KMS-11 (cell line): ENCODE results near the gene SLC24A3.

Experiments
- H2AFZ ChIP-seq: fragments of 200-600 bp; sonication (generic); 2 replicates; pipeline ENCODE4 v1.6.1; 2016; ENCODE audit warnings: antibody characterized with exemption, mixed run types, low read depth
- H3K27ac ChIP-seq: fragments of 200-600 bp; sonication (generic); 2 replicates; pipeline ENCODE4 v1.6.1; 2016; ENCODE audit warnings: mild to moderate bottlenecking, mixed run types
- H3K27me3 ChIP-seq: fragments of 200-600 bp; sonication (generic); 2 replicates; pipeline ENCODE4 v1.6.1; 2017; ENCODE audit warnings: mild to moderate bottlenecking, low read depth, mixed run types, moderate library complexity; ENCODE audit not compliant: insufficient read depth
- H3K36me3 ChIP-seq: fragments of 200-600 bp; sonication (generic); 2 replicates; pipeline ENCODE4 v1.6.1; 2017; ENCODE audit warnings: mild to moderate bottlenecking, mixed run types; ENCODE audit not compliant: insufficient read depth
- H3K4me1 ChIP-seq: fragments of 200-600 bp; sonication (generic); 2 replicates; pipeline ENCODE4 v1.6.1; 2016; ENCODE audit warnings: mild to moderate bottlenecking, low read depth, mixed run types; ENCODE audit not compliant: poor library complexity, severe bottlenecking
- H3K4me2 ChIP-seq: fragments of 200-600 bp; sonication (generic); 2 replicates; pipeline ENCODE4 v1.7.0; 2016; ENCODE audit warnings: mild to moderate bottlenecking, mixed run types
- H3K4me3 ChIP-seq: fragments of 200-600 bp; sonication (generic); IDR thresholded peaks from 2 replicates; pipeline ENCODE4 v1.6.1; 2017; ENCODE audit warnings: low read depth, low read length, mixed read lengths; ENCODE audit not compliant: insufficient read depth
- H3K79me2 ChIP-seq: fragments of 200-600 bp; sonication (generic); 2 replicates; pipeline ENCODE4 v1.6.1; 2016; ENCODE audit warnings: low read depth, mixed run types; ENCODE audit not compliant: insufficient read depth
- H3K9ac ChIP-seq: fragments of 200-600 bp; sonication (generic); 2 replicates; pipeline ENCODE4 v1.6.1; 2016; ENCODE audit warnings: mild to moderate bottlenecking, mixed run types
- H4K20me1 ChIP-seq: fragments of 200-600 bp; sonication (generic); 2 replicates; pipeline ENCODE4 v1.6.1; 2016; ENCODE audit warnings: mild to moderate bottlenecking, mixed run types; ENCODE audit not compliant: insufficient read depth
- TF ChIP-seq, protein P1 (sequence below): fragments of 200-600 bp; sonication (generic); conservative IDR thresholded peaks from 2 replicates; pipeline ENCODE4 v1.6.1; 2017; ENCODE audit warnings: low read depth, mild to moderate bottlenecking, antibody characterized with exemption, low read length, moderate library complexity, mixed read lengths

SLC24A3 gene

DNA sequence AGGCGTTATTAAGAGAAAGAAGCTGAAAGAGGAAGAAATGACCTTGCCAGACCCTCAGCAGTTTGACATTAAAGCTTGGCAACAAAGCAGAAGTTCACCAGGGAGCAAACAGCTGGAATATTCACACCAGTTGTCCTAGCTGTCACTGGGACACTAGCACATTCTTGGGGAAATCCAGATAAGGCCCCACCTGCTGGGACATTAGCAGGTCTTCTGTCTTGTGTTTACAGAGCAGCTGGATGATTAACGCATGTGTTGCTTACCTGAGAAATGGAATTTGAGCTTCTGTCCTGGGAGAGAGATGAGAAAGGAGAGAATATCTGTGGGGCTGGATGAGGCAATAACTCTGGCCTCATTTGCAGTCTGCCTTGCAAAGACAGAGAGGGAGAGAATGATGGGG lies 408.0 kb downstream of the SLC24A3 start:
- Histone ChIP-seq H4K20me1 (no peaks in the 10 kb centered on the region), H3K27ac (no peak overlapping the region), H3K36me3 (no peaks in the 10 kb centered on the region), H3K79me2 (no peaks in the 10 kb centered on the region), H3K27me3 (no peaks in the 10 kb centered on the region), H3K4me1 (no peaks in the 10 kb centered on the region), H3K4me2 (no peak overlapping the region), H3K9ac (no peak overlapping the region), H2AFZ (no peak overlapping the region), H3K4me3 (no peak overlapping the region)
- TF ChIP-seq, protein P1, sequence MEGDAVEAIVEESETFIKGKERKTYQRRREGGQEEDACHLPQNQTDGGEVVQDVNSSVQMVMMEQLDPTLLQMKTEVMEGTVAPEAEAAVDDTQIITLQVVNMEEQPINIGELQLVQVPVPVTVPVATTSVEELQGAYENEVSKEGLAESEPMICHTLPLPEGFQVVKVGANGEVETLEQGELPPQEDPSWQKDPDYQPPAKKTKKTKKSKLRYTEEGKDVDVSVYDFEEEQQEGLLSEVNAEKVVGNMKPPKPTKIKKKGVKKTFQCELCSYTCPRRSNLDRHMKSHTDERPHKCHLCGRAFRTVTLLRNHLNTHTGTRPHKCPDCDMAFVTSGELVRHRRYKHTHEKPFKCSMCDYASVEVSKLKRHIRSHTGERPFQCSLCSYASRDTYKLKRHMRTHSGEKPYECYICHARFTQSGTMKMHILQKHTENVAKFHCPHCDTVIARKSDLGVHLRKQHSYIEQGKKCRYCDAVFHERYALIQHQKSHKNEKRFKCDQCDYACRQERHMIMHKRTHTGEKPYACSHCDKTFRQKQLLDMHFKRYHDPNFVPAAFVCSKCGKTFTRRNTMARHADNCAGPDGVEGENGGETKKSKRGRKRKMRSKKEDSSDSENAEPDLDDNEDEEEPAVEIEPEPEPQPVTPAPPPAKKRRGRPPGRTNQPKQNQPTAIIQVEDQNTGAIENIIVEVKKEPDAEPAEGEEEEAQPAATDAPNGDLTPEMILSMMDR = no peak

DNA sequence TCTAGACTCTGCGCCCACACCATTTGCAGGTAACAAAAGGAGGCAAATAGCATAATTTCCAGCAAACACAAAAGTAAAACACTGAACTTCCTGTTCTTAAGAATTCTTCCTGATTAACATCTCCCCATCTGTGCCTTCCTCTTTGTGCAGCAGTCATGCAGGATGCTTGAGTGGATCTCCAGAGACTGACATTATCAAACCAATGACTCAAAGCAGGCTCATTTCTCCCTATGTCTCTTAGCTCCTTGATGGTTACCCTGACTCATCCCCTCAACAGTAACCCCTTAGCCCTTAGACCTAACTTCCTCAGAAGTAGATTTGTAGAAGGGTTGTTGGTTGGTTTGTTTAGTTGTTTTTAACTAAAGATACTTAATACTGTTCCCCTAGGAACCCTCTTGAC lies 408.6 kb downstream of the SLC24A3 start:
- no peak overlapping the region for H3K27ac ChIP-seq
- H3K4me3 ChIP-seq = no peak overlapping the region

DNA sequence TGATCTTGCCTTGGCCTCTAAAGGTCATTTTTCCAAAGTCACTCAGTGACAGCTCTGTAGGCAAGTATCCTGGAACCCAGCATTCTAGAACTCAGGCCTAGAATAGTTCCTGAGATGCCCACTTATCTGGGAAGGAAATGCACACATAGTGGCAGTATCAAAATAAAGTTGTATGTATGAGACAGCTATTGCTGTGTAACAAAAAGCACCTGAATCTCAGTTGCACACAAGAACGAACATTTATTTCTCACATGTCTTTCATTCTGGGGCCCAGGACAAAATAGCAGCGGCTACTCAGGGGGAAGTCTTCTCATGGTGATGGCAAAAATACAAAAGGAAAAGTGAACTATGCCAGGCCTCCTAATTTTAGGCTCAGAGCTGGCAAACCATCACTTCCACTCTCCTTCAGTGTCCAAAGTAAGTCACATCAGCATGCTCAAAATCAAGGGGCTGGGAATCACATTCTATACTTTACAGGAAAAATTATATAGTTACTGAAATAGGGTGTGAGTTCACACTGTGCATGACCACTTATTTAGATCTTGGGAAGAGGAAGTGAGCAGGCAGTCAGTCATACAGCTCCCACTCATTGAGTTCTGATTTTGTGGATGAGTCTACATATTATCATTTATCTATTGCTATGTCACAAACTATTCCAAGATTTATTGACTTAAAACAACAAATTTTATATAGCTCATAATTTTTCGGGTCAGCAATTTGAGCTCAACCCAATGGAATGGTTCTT lies 412.0 kb downstream of the SLC24A3 start:
- no peaks in the 10 kb centered on the region for H3K4me1 ChIP-seq
- no peak overlapping the region for H2AFZ ChIP-seq
- no peaks in the 10 kb centered on the region for H4K20me1 ChIP-seq
- H3K36me3 ChIP-seq = no peaks in the 10 kb centered on the region
- no peak overlapping the region for H3K27ac ChIP-seq
- TF ChIP-seq, protein P1 = no peak
- no peaks in the 10 kb centered on the region for H3K27me3 ChIP-seq
- H3K4me2 ChIP-seq = no peak overlapping the region
- H3K79me2 ChIP-seq = no peaks in the 10 kb centered on the region
- H3K4me3 ChIP-seq = no peak overlapping the region
- no peak overlapping the region for H3K9ac ChIP-seq

More for the DNA sequence above, 408.6 kb downstream of the SLC24A3 start:
- no peaks in the 10 kb centered on the region for H3K79me2 ChIP-seq
- TF ChIP-seq, protein P1 = no peak
- H3K9ac ChIP-seq = no peak overlapping the region
- no peaks in the 10 kb centered on the region for H4K20me1 ChIP-seq
- no peaks in the 10 kb centered on the region for H3K4me1 ChIP-seq
- H3K4me2 ChIP-seq = no peak overlapping the region
- H2AFZ ChIP-seq = no peak overlapping the region
- H3K36me3 ChIP-seq = no peaks in the 10 kb centered on the region
- no peaks in the 10 kb centered on the region for H3K27me3 ChIP-seq

DNA sequence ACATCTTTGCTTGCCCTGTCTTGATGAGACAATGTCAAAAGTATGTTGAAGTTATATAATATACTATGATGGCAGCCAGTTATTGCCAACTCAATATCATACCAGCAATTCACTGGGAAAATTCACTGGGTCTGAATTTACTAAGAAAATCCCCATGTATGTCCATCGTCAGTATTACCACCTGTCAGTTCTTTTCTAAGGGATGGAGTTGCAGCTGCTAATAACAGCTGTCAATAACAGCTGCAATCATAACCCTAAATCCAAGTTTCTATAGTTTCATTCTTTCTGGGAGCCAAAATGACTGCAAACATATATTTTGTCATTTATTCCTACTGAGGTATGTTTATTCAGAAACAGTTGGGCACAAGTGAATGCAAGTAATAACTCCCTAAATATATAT lies 413.0 kb downstream of the SLC24A3 start:
- TF ChIP-seq, protein P1 = no peak
- Histone ChIP-seq H2AFZ (no peak overlapping the region), H3K4me2 (no peak overlapping the region), H3K36me3 (no peaks in the 10 kb centered on the region), H3K27me3 (no peaks in the 10 kb centered on the region), H3K9ac (no peak overlapping the region), H3K4me1 (no peaks in the 10 kb centered on the region), H4K20me1 (no peaks in the 10 kb centered on the region), H3K79me2 (no peaks in the 10 kb centered on the region), H3K4me3 (no peak overlapping the region), H3K27ac (no peak overlapping the region)
